H1 (cell line): ENCODE data around the gene RIPOR3. TPM values are rescaled to one million over a fixed set of nuclear protein-coding genes. Genes with fewer than 3 reads are reported as not detected.

Source experiments
- ATF3 ChIP-seq: IDR thresholded peaks from 2 replicates; pipeline ENCODE4 v1.6.1; 2011; ENCODE audit warnings: low read depth, mild to moderate bottlenecking, low read length; ENCODE audit not compliant: insufficient read depth
- BRCA1 ChIP-seq: IDR thresholded peaks from 2 replicates; pipeline ENCODE4 v1.6.1; 2012; ENCODE audit warnings: low read depth, low read length, improper control_type of control experiment
- GABPA ChIP-seq: IDR thresholded peaks from 2 replicates; pipeline ENCODE4 v1.6.1; 2011; ENCODE audit warnings: mild to moderate bottlenecking, low read length, moderate library complexity, borderline replicate concordance; ENCODE audit not compliant: insufficient read depth
- HDAC2 ChIP-seq, 2 experiments: fragments of 300-600 bp in 1 of 2; sonication (generic) in 1 of 2; IDR thresholded peaks; 2 replicates each; pipeline ENCODE4 v1.6.1; 2011 to 2012; ENCODE audit warnings: low read depth in 2 of 2, low read length in 2 of 2, mild to moderate bottlenecking in 2 of 2, moderate library complexity in 2 of 2, borderline replicate concordance in 1 of 2, inconsistent platforms in 1 of 2
- NANOG ChIP-seq: IDR thresholded peaks from 2 replicates; pipeline ENCODE4 v1.6.1; 2011; ENCODE audit warnings: low read length, low read depth, mild to moderate bottlenecking, inconsistent platforms; ENCODE audit not compliant: insufficient read depth, poor library complexity, severe bottlenecking
- POU5F1 ChIP-seq: IDR thresholded peaks from 2 replicates; pipeline ENCODE4 v1.6.1; 2011; ENCODE audit warnings: low read depth, mild to moderate bottlenecking, low read length, moderate library complexity
- ZNF274 ChIP-seq: IDR thresholded peaks from 2 replicates; pipeline ENCODE4 v1.7.0; 2012; ENCODE audit warnings: low read length, borderline replicate concordance; ENCODE audit errors: extremely low read depth
- polyA plus RNA-seq, 7 experiments: library from polyadenylated mRNA; depleted of rRNA in 3 of 7; stranded (reverse) in 5 of 7; unstranded in 2 of 7; fragments of >200 nt in 5 of 7; fragments of 200-250 nt in 2 of 7; gene quantifications; 1 replicate in 5 of 7; 2 replicates in 1 of 7; 4 replicates in 1 of 7; pipeline versions ENCODE4 v1.2.1 to v1.2.3, GENCODE V29; 2011 to 2013; ENCODE audit warnings: missing spikeins in 2 of 7, mixed read lengths in 2 of 7
- total RNA-seq: library from RNA; stranded (reverse); fragmentation: NEBNext Ultra II Directional; extraction: Animal tissue kit (Norgen Biotek cat#: 25700); gene quantifications from 2 replicates; pipeline ENCODE4 v1.2.1, GENCODE V29; 2021

Gene RIPOR3
- total and polyA plus RNA-seq, 2 of the 8 experiments (the other 6 are each of a cell fraction or from before 2014, with no cell fraction given) = 3.6 to 4.5 TPM

- TF ChIP-seq ATF3 (no peak), POU5F1 (no peak), GABPA (no peak), ZNF274 (no peak), NANOG (no peak), HDAC2 (IDR thresholded peaks at IDR 0.05; ENCODE audit: borderline replicate concordance in 1 of 2, low read depth in 2 of 2, low read length in 2 of 2) (no peak), BRCA1 (no peak)
Measured at GRCh38 chr20:50666709-50667298, 24.5 kb downstream of the RIPOR3 start (continued).
